HCT116 (cell line): ENCODE results near the gene VSTM2B. TPM values are rescaled to one million over a fixed set of nuclear protein-coding genes. Genes with fewer than 3 reads are reported as not detected.

Experiments used
- ATAC-seq: fragments of 200-7000 bp; cut with Tn5 transposase; 2 replicates; pipeline ENCODE4 v1.9.1; 2020; ENCODE audit warnings: mild to moderate bottlenecking, moderate library complexity
- BruUV-seq: library from RNA; stranded (reverse); fragments of 400-500 nt; replicated peaks from 2 replicates; lab custom pipeline; 2021; lab: Mats Ljungman, UMichigan
- CTCF ChIA-PET: fragments of 300-600 bp; sonication (Branson Sonifier 250); formaldehyde crosslinking; loops from one replicate; lab custom pipeline; 2021; ENCODE audit warnings: antibody characterized with exemption; lab: Charles Lee
- POLR2A ChIA-PET: fragments of 300-600, 350-600 bp; sonication (Branson Sonifier 250); formaldehyde crosslinking; loops from one replicate; lab custom pipeline; 2021; ENCODE audit warnings: antibody characterized with exemption; lab: Charles Lee
- RAD21 ChIA-PET, 2 experiments: fragments of 300-600 bp; sonication (Branson Sonifier 250); formaldehyde crosslinking; loops; one replicate each; lab custom pipeline; 2023; ENCODE audit warnings: low total read pairs in 2 of 2; ENCODE audit not compliant: uncharacterized antibody in 2 of 2, unreplicated experiment in 2 of 2, low non-redundant PET in 1 of 2; lab: Charles Lee
- DNase-seq: peaks from one replicate; pipeline ENCODE4 v3.0.0-alpha.2; 2010; ENCODE audit warnings: low read depth, low spot score
- H2AFZ ChIP-seq: fragments of 200-600 bp; shearing (Covaris generic), sonication (generic); 2 replicates; pipeline ENCODE4 v1.6.1; 2017; ENCODE audit warnings: low read depth, mixed run types, mixed read lengths, antibody characterized with exemption, low read length; ENCODE audit not compliant: poor library complexity, severe bottlenecking
- H3K27ac ChIP-seq: 2 replicates; pipeline ENCODE4 v1.5.1; 2012; ENCODE audit warnings: low read depth, low read length
- H3K27me3 ChIP-seq: fragments of 200-600 bp; sonication (generic); 2 replicates; pipeline ENCODE4 v1.6.1; 2016; ENCODE audit warnings: mixed run types, low read length, mixed read lengths; ENCODE audit not compliant: insufficient read depth
- H3K36me3 ChIP-seq, 2 experiments: fragments of 200-500 bp in 1 of 2; fragments of 200-600 bp in 1 of 2; sonication (Bioruptor generic) in 1 of 2; sonication (generic) in 1 of 2; 2 replicates each; pipeline versions ENCODE4 v1.5.1 to v1.6.1; 2014 to 2016; ENCODE audit warnings: low read length in 2 of 2, inconsistent platforms in 1 of 2, mixed read lengths in 1 of 2, mixed run types in 1 of 2; ENCODE audit not compliant: insufficient read depth in 2 of 2, control insufficient read depth in 1 of 2
- H3K4me1 ChIP-seq, 2 experiments: fragments of 200-600 bp in 1 of 2; sonication (generic) in 1 of 2; 2 replicates each; pipeline versions ENCODE4 v1.5.1 to v1.6.1; 2012 to 2017; ENCODE audit warnings: low read length in 2 of 2, inconsistent platforms in 1 of 2, mild to moderate bottlenecking in 1 of 2, mixed read lengths in 1 of 2, mixed run types in 1 of 2, moderate library complexity in 1 of 2; ENCODE audit not compliant: insufficient read depth in 2 of 2, control insufficient read depth in 1 of 2
- H3K4me2 ChIP-seq: fragments of 200-600 bp; sonication (generic); 2 replicates; pipeline ENCODE4 v1.6.1; 2017; ENCODE audit warnings: mixed run types, low read length, mixed read lengths
- H3K4me3 ChIP-seq, 2 experiments: fragments of 200-600 bp in 1 of 2; sonication (generic) in 1 of 2; replicated peaks in 1 of 2; 2 replicates each; pipeline ENCODE4 v1.5.1; 2011 to 2016; ENCODE audit warnings: low read length in 2 of 2, control low read depth in 1 of 2, low read depth in 1 of 2, mild to moderate bottlenecking in 1 of 2, mixed read lengths in 1 of 2, mixed run types in 1 of 2
- H3K79me2 ChIP-seq: fragments of 200-600 bp; sonication (generic); 2 replicates; pipeline ENCODE4 v1.6.1; 2017; ENCODE audit warnings: mild to moderate bottlenecking, mixed run types, low read length, moderate library complexity, mixed read lengths; ENCODE audit not compliant: insufficient read depth
- H3K9ac ChIP-seq: fragments of 200-600 bp; sonication (generic); 2 replicates; pipeline ENCODE4 v1.6.1; 2016; ENCODE audit warnings: low read length, mixed read lengths
- H3K9me2 ChIP-seq: fragments of 200-600 bp; sonication (generic), shearing (Covaris generic); 2 replicates; pipeline ENCODE4 v1.6.1; 2017; ENCODE audit warnings: mixed run types, mild to moderate bottlenecking, moderate library complexity; ENCODE audit not compliant: insufficient read depth
- H3K9me3 ChIP-seq, 2 experiments: fragments of 200-500 bp in 1 of 2; fragments of 200-600 bp in 1 of 2; sonication (Bioruptor generic) in 1 of 2; sonication (generic) in 1 of 2; 2 replicates each; pipeline ENCODE4 v1.6.1; 2014 to 2017; ENCODE audit warnings: low read length in 2 of 2, mixed read lengths in 2 of 2, inconsistent platforms in 1 of 2, low read depth in 1 of 2, mild to moderate bottlenecking in 1 of 2, mixed run types in 1 of 2, moderate library complexity in 1 of 2; ENCODE audit not compliant: control insufficient read depth in 1 of 2, insufficient read depth in 1 of 2
- H4K20me1 ChIP-seq: fragments of 200-600 bp; sonication (generic), shearing (Covaris generic); 2 replicates; pipeline ENCODE4 v1.6.1; 2017; ENCODE audit warnings: mixed run types, mild to moderate bottlenecking, moderate library complexity; ENCODE audit not compliant: insufficient read depth
- CBX3 ChIP-seq: IDR thresholded peaks from 2 replicates; pipeline ENCODE4 v1.6.1; 2012; ENCODE audit warnings: low read depth
- CEBPB ChIP-seq: IDR thresholded peaks from 2 replicates; pipeline ENCODE4 v1.6.1; 2012; ENCODE audit warnings: low read depth
- CTCF ChIP-seq, 3 experiments: fragments of 200-600 bp in 1 of 3; sonication (generic) in 1 of 3; IDR thresholded peaks in 2 of 3; conservative IDR thresholded peaks in 1 of 3; 2 replicates each; pipeline ENCODE4 v1.5.1; 2012 to 2017; ENCODE audit warnings: low read depth in 2 of 3, low read length in 2 of 3, antibody characterized with exemption in 1 of 3, borderline replicate concordance in 1 of 3, control low read depth in 1 of 3, mild to moderate bottlenecking in 1 of 3, mixed read lengths in 1 of 3, mixed run types in 1 of 3, moderate library complexity in 1 of 3; ENCODE audit not compliant: insufficient read depth in 1 of 3
- EGR1 ChIP-seq: IDR thresholded peaks from 2 replicates; pipeline ENCODE4 v1.6.1; 2012; ENCODE audit warnings: low read depth
- ELF1 ChIP-seq: IDR thresholded peaks from 2 replicates; pipeline ENCODE4 v1.6.1; 2012; ENCODE audit warnings: low read depth, borderline replicate concordance
- EZH2 ChIP-seq: fragments of 200-600 bp; sonication (generic); IDR thresholded peaks from 2 replicates; pipeline ENCODE4 v1.6.1; 2017; ENCODE audit warnings: antibody characterized with exemption, mixed run types
- JUND ChIP-seq: IDR thresholded peaks from 2 replicates; pipeline ENCODE4 v1.6.1; 2012
- MAX ChIP-seq: IDR thresholded peaks from 2 replicates; pipeline ENCODE4 v1.6.1; 2012
- POLR2AphosphoS5 ChIP-seq: IDR thresholded peaks from 2 replicates; pipeline ENCODE4 v1.6.1; 2011; ENCODE audit warnings: mild to moderate bottlenecking, low read depth, low read length, moderate library complexity
- RAD21 ChIP-seq: IDR thresholded peaks from 2 replicates; pipeline ENCODE4 v1.6.1; 2012; ENCODE audit warnings: low read depth, mild to moderate bottlenecking
- SIN3A ChIP-seq: IDR thresholded peaks from 2 replicates; pipeline ENCODE4 v1.6.1; 2012; ENCODE audit warnings: low read depth
- YY1 ChIP-seq: IDR thresholded peaks from 2 replicates; pipeline ENCODE4 v1.6.1; 2011; ENCODE audit warnings: low read length, low read depth, moderate library complexity, mild to moderate bottlenecking; ENCODE audit not compliant: insufficient replicate concordance; ENCODE audit errors: extremely low read depth
- ZFX ChIP-seq: fragments of 450-650 bp; IDR thresholded peaks from 2 replicates; pipeline ENCODE4 v1.6.1; 2017
- intact Hi-C: fragments of 100-400 bp; cut with micrococcal nuclease; formaldehyde crosslinking; loops from 2 replicates; pipeline ENCODE4 v1.10.0; 2022
- total RNA-seq: library from RNA; stranded (reverse); gene quantifications from one replicate; pipeline ENCODE4 v1.2.1, GENCODE V29; 2021; ENCODE audit not compliant: unreplicated experiment
- TF ChIP-seq, protein P1 (sequence below): IDR thresholded peaks from 2 replicates; pipeline ENCODE4 v1.6.1; 2011; ENCODE audit warnings: mild to moderate bottlenecking, low read length, moderate library complexity; ENCODE audit not compliant: insufficient replicate concordance; ENCODE audit errors: extremely low read depth
- TF ChIP-seq, protein P2 (sequence below): IDR thresholded peaks from 2 replicates; pipeline ENCODE4 v1.6.1; 2012; ENCODE audit warnings: low read depth

The VSTM2B gene
- total RNA-seq, 1 experiment from 2014 or later: not detected

DNA sequence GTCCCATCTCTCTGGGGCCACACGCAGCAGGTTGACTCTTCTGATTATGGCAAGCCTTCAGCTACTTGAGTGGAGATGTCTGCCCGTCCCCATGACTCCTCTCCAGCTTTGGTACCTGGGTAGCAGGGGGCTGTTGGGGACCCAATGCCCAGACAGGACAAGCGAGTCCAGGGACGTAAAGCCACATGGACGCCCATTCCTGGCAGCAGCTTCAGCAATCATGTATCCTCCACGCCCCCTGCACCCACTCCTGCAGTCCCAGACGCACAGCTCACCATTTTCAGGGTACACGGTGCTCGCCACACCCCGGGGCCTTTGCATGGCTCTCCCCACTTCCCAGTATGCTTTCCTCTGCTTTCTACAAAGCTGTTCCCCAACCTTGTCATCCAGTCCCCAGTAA lies 22.0 kb upstream of the VSTM2B start:
- no peak overlapping the region for H3K27ac ChIP-seq
- no peak overlapping the region for H3K9ac ChIP-seq
- no peaks in the 10 kb centered on the region for H3K79me2 ChIP-seq
- H3K27me3 ChIP-seq: peaks cover 6% of the 10 kb centered on the region; the same call in 1 of the 2 replicates
- H3K4me1 ChIP-seq: no peaks in the 10 kb centered on the region
- no peak overlapping the region for H3K4me2 ChIP-seq
- H4K20me1 ChIP-seq: no peaks in the 10 kb centered on the region
- intact Hi-C loops: no loop called here
- ChIA-PET CTCF (interaction anchor here (1.4 to 2.0 kb wide), 2 partner anchors 25 kb away, joined by 5 read pairs; no protein-coding TSS in a partner anchor), POLR2A (no interaction called here), RAD21 (no interaction called here)
- no TSS peak for BruUV-seq
- no peak for TF ChIP-seq CTCF (IDR thresholded peaks at IDR 0.05 in 2 of 3, conservative IDR thresholded peaks at IDR 0.05 in 1 of 3; ENCODE audit: borderline replicate concordance in 1 of 3, insufficient read depth in 1 of 3, low read depth in 2 of 3, low read length in 2 of 3)
- no peak for TF ChIP-seq SIN3A
- TF ChIP-seq POLR2AphosphoS5: no peak
- no peak for TF ChIP-seq RAD21
- TF ChIP-seq YY1: no peak
- TF ChIP-seq EZH2: no peak
- TF ChIP-seq CEBPB: no peak
- no peak for TF ChIP-seq ZFX
- TF ChIP-seq, protein P1, sequence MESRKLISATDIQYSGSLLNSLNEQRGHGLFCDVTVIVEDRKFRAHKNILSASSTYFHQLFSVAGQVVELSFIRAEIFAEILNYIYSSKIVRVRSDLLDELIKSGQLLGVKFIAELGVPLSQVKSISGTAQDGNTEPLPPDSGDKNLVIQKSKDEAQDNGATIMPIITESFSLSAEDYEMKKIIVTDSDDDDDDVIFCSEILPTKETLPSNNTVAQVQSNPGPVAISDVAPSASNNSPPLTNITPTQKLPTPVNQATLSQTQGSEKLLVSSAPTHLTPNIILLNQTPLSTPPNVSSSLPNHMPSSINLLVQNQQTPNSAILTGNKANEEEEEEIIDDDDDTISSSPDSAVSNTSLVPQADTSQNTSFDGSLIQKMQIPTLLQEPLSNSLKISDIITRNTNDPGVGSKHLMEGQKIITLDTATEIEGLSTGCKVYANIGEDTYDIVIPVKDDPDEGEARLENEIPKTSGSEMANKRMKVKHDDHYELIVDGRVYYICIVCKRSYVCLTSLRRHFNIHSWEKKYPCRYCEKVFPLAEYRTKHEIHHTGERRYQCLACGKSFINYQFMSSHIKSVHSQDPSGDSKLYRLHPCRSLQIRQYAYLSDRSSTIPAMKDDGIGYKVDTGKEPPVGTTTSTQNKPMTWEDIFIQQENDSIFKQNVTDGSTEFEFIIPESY: no peak
- TF ChIP-seq CBX3: no peak
- no peak for TF ChIP-seq EGR1
- TF ChIP-seq, protein P2, sequence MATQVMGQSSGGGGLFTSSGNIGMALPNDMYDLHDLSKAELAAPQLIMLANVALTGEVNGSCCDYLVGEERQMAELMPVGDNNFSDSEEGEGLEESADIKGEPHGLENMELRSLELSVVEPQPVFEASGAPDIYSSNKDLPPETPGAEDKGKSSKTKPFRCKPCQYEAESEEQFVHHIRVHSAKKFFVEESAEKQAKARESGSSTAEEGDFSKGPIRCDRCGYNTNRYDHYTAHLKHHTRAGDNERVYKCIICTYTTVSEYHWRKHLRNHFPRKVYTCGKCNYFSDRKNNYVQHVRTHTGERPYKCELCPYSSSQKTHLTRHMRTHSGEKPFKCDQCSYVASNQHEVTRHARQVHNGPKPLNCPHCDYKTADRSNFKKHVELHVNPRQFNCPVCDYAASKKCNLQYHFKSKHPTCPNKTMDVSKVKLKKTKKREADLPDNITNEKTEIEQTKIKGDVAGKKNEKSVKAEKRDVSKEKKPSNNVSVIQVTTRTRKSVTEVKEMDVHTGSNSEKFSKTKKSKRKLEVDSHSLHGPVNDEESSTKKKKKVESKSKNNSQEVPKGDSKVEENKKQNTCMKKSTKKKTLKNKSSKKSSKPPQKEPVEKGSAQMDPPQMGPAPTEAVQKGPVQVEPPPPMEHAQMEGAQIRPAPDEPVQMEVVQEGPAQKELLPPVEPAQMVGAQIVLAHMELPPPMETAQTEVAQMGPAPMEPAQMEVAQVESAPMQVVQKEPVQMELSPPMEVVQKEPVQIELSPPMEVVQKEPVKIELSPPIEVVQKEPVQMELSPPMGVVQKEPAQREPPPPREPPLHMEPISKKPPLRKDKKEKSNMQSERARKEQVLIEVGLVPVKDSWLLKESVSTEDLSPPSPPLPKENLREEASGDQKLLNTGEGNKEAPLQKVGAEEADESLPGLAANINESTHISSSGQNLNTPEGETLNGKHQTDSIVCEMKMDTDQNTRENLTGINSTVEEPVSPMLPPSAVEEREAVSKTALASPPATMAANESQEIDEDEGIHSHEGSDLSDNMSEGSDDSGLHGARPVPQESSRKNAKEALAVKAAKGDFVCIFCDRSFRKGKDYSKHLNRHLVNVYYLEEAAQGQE: no peak
- TF ChIP-seq JUND: no peak
- TF ChIP-seq ELF1: no peak
- TF ChIP-seq MAX: no peak
- no peaks in the 10 kb centered on the region for H3K9me2 ChIP-seq
- H3K4me3 ChIP-seq: no peak overlapping the region
- DNase-seq (no peak), ATAC-seq (no peak)
- no peaks in the 10 kb centered on the region for H3K9me3 ChIP-seq
- H2AFZ ChIP-seq: no peak overlapping the region
- H3K36me3 ChIP-seq: no peaks in the 10 kb centered on the region
